ENCODE results near the gene TBPL1.
"Not testable (repeated sequence)": the region's sequence is repeated elsewhere in the genome, so short reads cannot be mapped to it uniquely, and the experiment has no call there.

TBPL1 gene

GRCh38 chr6:133952815-133953633 lies at the start of gene TBPL1:
Gene TBPL1 (plus strand): TSS chr6:133953224. CDS start chr6:133980126, 26,902 bp downstream.
- peak; percentile 94 for DNase-seq (ENCODE audit: low read depth, low spot score)

- DNase-seq (ENCODE audit: low read depth, low spot score), result no peak
Measured at GRCh38 chr6:133903855-133904254, 49.2 kb upstream of the TBPL1 start.

- no peak for DNase-seq (ENCODE audit: low read depth, low spot score)
Measured at GRCh38 chr6:133906050-133906449, 47.0 kb upstream of the TBPL1 start.

- peak; percentile 84 for DNase-seq (ENCODE audit: low read depth, low spot score)
Measured at GRCh38 chr6:133916650-133917151, 36.3 kb upstream of the TBPL1 start.

- DNase-seq (ENCODE audit: low read depth, low spot score), result no peak
Measured at GRCh38 chr6:133917781-133918180, 35.2 kb upstream of the TBPL1 start.

GRCh38 chr6:133918208-133918930 lies 34.7 kb upstream of the TBPL1 start:
- DNase-seq (ENCODE audit: low read depth, low spot score), result no peak

GRCh38 chr6:133919362-133919761 lies 33.7 kb upstream of the TBPL1 start:
- no peak for DNase-seq (ENCODE audit: low read depth, low spot score)

GRCh38 chr6:133921249-133921859 lies 31.7 kb upstream of the TBPL1 start:
- peak; percentile 62 for DNase-seq (ENCODE audit: low read depth, low spot score)

GRCh38 chr6:133923938-133924593 lies 29.0 kb upstream of the TBPL1 start:
- DNase-seq (ENCODE audit: low read depth, low spot score), result peak; percentile 58

GRCh38 chr6:133931221-133931620 lies 21.8 kb upstream of the TBPL1 start:
- not testable (repeated sequence) for DNase-seq (ENCODE audit: low read depth, low spot score)

- not testable (repeated sequence) for DNase-seq (ENCODE audit: low read depth, low spot score)
Measured at GRCh38 chr6:133936352-133936751, 16.7 kb upstream of the TBPL1 start.

GRCh38 chr6:133937909-133938308 lies 15.1 kb upstream of the TBPL1 start:
- DNase-seq (ENCODE audit: low read depth, low spot score), result no peak

GRCh38 chr6:133938533-133938932 lies 14.5 kb upstream of the TBPL1 start:
- DNase-seq (ENCODE audit: low read depth, low spot score), result no peak

GRCh38 chr6:133939778-133940667 lies 13.0 kb upstream of the TBPL1 start:
- no peak for DNase-seq (ENCODE audit: low read depth, low spot score)

GRCh38 chr6:133945158-133945557 lies 7.9 kb upstream of the TBPL1 start:
- DNase-seq (ENCODE audit: low read depth, low spot score), result no peak

- DNase-seq (ENCODE audit: low read depth, low spot score), result no peak
Measured at GRCh38 chr6:133947302-133947900, 5.6 kb upstream of the TBPL1 start.

GRCh38 chr6:133948472-133948871 lies 4.6 kb upstream of the TBPL1 start:
- no peak for DNase-seq (ENCODE audit: low read depth, low spot score)

GRCh38 chr6:133951227-133951626 lies 1.8 kb upstream of the TBPL1 start:
- DNase-seq (ENCODE audit: low read depth, low spot score), result no peak

- no peak for DNase-seq (ENCODE audit: low read depth, low spot score)
Measured at GRCh38 chr6:133951881-133952814, 876 bp upstream of the TBPL1 start.
